Right lobe of liver (tissue), 6 donors: ENCODE data around the gene ALDH16A1. TPM values are rescaled to one million over a fixed set of nuclear protein-coding genes. Genes with fewer than 3 reads are reported as not detected.
A peak's percentile ranks its signal among the peaks of the same experiment; 100 is the strongest.

ENCODE experiments used
- ATAC-seq, 4 donors: fragments of 200-7000 bp; cut with Tn5 transposase; one replicate each; pipeline ENCODE4 v1.9.1; 2020; ENCODE audit warnings: mild to moderate bottlenecking in 4 of 4, moderate library complexity in 4 of 4
- DNase-seq, 3 donors: peaks; one replicate each; pipeline ENCODE4 v3.0.0-alpha.2; 2020
- H3K27ac ChIP-seq, 3 donors: fragments of 200-600 bp; one replicate each; pipeline ENCODE4 v1.8.0; 2022
- H3K27me3 ChIP-seq, 2 donors: fragments of 200-600 bp; one replicate each; pipeline ENCODE4 v1.8.0; 2022
- H3K36me3 ChIP-seq, 4 donors: fragments of 200-600 bp; sonication (generic) in 1 of 4; one replicate each; pipeline versions ENCODE4 v1.5.1 to v1.8.0; 2017 to 2022; ENCODE audit warnings: control low read depth in 1 of 4
- H3K4me1 ChIP-seq, 4 donors: fragments of 200-600 bp; sonication (generic) in 1 of 4; one replicate each; pipeline versions ENCODE4 v1.5.1 to v1.8.0; 2017 to 2022; ENCODE audit warnings: control low read depth in 1 of 4
- H3K4me3 ChIP-seq, 3 donors: fragments of 200-600 bp; one replicate each; pipeline ENCODE4 v1.8.0; 2022
- H3K9me3 ChIP-seq, 4 donors: fragments of 200-600 bp; sonication (generic) in 1 of 4; one replicate each; pipeline versions ENCODE4 v1.5.1 to v1.8.0; 2017 to 2022; ENCODE audit warnings: control low read depth in 1 of 4
- POLR2A ChIP-seq: fragments of 450-650 bp; IDR thresholded peaks from one replicate; pipeline ENCODE4 v1.6.1; 2017; ENCODE audit warnings: antibody characterized with exemption, mild to moderate bottlenecking
- WGBS: methylation state at CpG from one replicate; pipeline ENCODE4 v1.1.6; 2018; ENCODE audit warnings: low coverage, low lambda C conversion rate; ENCODE audit not compliant: insufficient coverage; ENCODE audit errors: missing lambda C conversion rate; 5-methylcytosine and 5-hydroxymethylcytosine counted together
- intact Hi-C, 2 donors: fragments of 100-400 bp; cut with DNase I; formaldehyde crosslinking; loops; one replicate each; pipeline versions ENCODE4 v1.11.2 to v1.14.1; 2022
- total RNA-seq, 6 experiments: library from RNA; depleted of rRNA in 2 of 6; stranded (reverse); fragments of >200 nt in 2 of 6; fragmentation: NEBNext Ultra II Directional in 3 of 6; extraction: Animal tissue kit (Norgen Biotek cat#: 25700) in 3 of 6; gene quantifications; one replicate each; pipeline versions ENCODE4 v1.1.0 to v1.2.4, GENCODE V29; 2016 to 2023
- TF ChIP-seq, protein P1 (sequence below), 4 donors: fragments of 200-600 bp in 3 of 4; fragments of 450-650 bp in 1 of 4; IDR thresholded peaks; one replicate each; pipeline versions ENCODE4 v1.5.1 to v1.8.0; 2016 to 2022; ENCODE audit warnings: antibody characterized with exemption in 4 of 4, mild to moderate bottlenecking in 2 of 4
- donor health status: DM: no; HTN: yes; CAD: no.
- donor health status: DM: no; HTN: no; CAD: no.
- donor health status: DM: no; HTN: no; CAD: no.
- donor health status: DM: no; HTN: yes; CAD: no.
- donor health status: DM: no; HTN: yes; CAD: no.

The ALDH16A1 gene
- total RNA-seq, 6 experiments from 2014 or later = 14.4 to 29.6 (median 19.8) TPM

DNA sequence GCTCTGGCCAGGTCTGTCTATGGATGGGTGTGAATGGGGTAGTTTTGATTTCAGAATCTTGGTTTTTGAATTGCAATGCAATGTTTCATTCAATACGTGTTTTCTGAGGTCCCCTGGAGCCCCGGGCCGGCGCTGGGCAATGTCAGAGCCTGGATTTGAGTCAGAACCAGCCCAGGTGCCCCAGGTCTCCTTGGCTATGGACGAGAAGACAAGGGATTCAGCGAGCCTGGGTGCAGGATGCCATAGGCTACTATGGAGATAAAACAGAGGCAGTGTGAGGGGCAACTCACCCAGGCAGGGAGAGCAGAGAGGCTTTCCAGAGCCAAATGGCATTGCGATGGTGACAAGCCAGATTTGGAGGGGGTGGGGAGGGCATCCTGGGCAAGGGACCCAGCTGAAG, 33.2 kb downstream of the ALDH16A1 start:
- Histone ChIP-seq H3K27ac (no peak overlapping the region), H3K4me1 (peaks cover 0 to 14% (median 5%) of the 10 kb centered on the region in 4 donors), H3K4me3 (no peak overlapping the region), H3K36me3 (peaks cover 3 to 21% (median 15%) of the 10 kb centered on the region in 4 donors), H3K27me3 (no peaks in the 10 kb centered on the region), H3K9me3 (no peaks in the 10 kb centered on the region)
- DNase-seq (no peak), ATAC-seq (no peak)
- whole genome bisulfite sequencing = 84% methylated on average over 5 of the region's 7 CpGs
- TF ChIP-seq, protein P1, sequence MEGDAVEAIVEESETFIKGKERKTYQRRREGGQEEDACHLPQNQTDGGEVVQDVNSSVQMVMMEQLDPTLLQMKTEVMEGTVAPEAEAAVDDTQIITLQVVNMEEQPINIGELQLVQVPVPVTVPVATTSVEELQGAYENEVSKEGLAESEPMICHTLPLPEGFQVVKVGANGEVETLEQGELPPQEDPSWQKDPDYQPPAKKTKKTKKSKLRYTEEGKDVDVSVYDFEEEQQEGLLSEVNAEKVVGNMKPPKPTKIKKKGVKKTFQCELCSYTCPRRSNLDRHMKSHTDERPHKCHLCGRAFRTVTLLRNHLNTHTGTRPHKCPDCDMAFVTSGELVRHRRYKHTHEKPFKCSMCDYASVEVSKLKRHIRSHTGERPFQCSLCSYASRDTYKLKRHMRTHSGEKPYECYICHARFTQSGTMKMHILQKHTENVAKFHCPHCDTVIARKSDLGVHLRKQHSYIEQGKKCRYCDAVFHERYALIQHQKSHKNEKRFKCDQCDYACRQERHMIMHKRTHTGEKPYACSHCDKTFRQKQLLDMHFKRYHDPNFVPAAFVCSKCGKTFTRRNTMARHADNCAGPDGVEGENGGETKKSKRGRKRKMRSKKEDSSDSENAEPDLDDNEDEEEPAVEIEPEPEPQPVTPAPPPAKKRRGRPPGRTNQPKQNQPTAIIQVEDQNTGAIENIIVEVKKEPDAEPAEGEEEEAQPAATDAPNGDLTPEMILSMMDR (IDR thresholded peaks at IDR 0.05) = no peak
- TF ChIP-seq POLR2A = no peak
- intact Hi-C loops = no loop called here

DNA sequence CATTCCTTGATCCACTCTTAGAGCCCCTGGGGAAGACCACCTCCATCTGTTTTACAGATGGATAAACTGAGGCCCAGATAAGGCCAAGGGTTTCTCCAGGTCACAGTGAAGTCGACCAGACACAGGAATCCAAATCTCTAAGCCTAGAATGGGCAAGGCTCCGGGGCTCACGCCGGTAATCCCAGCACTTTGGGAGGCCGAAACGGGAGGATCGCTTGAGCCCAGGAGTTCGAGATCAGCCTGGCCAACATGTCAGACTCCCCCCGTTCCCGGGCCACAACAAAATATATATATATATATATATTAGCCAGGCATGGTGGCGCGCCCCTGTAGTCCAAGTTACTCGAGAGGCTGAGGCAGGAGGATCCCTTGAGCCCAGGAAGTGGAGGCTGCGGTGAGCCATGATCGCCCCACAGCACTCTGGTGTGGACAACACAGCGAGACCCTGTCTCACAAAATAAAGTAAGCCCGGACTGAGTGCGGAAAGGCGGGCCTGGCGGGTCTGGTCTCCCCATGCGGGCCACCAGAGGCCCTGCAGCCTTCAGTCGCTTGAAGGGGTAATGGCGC, 33.8 kb downstream of the ALDH16A1 start:
- ATAC-seq (no peak), DNase-seq (no peak)
- TF ChIP-seq POLR2A = no peak
- TF ChIP-seq, protein P1 (IDR thresholded peaks at IDR 0.05) = no peak
- H3K9me3 ChIP-seq = no peaks in the 10 kb centered on the region
- peaks cover 0 to 14% (median 5%) of the 10 kb centered on the region in 4 donors for H3K4me1 ChIP-seq
- peak overlapping the region in 2 of 3 donors; percentile 54 to 70 for H3K27ac ChIP-seq
- intact Hi-C loops = no loop called here
- H3K4me3 ChIP-seq = peak overlapping the region; percentile 19 to 43 (median 31)
- H3K36me3 ChIP-seq = peaks cover 9 to 27% (median 20%) of the 10 kb centered on the region in 4 donors
- WGBS = 11% methylated on average over 7 of the region's 23 CpGs
- no peaks in the 10 kb centered on the region for H3K27me3 ChIP-seq

DNA sequence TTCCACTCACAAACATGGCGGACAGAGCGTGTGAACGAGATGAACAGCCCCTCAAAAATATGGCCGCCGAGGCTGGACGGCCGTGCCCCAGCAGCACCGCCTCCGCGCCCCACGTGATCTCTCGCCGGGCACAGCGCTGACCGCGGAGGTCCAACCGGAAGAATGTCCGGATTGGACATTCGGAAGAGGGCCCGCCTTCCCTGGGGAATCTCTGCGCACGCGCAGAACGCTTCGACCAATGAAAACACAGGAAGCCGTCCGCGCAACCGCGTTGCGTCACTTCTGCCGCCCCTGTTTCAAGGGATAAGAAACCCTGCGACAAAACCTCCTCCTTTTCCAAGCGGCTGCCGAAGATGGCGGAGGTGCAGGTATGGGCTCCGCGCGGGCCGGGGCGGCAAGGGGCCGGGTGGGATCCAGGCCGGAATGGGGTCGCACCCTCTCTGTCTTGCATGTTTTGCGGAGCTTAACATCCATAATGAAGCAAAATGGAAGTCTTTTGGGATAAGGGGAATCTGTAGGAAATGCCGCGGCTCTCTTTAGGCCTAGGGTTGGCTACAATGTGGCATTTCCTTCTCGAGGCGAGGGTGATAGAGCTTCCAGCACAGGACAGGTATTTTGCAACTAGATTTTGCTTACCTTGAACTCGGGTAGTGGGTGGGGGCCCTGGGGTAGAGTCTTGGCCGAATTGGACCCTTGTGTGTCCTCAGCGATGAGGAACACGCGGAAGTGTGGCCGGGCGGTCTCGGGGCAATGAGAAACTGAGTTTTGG, 34.4 kb downstream of the ALDH16A1 start, which contains the start of gene RPL13A:
Gene RPL13A, plus strand, starts transcription at position 332 of the 769 bp plus-strand sequence. Its CDS starts 22 bp downstream, at position 354.
- peak; percentile 100 for DNase-seq
- under 1% methylated on average over 43 of the region's 57 CpGs for WGBS
- Histone ChIP-seq H3K36me3 (peaks cover 15 to 33% (median 26%) of the 10 kb centered on the region in 4 donors), H3K9me3 (no peaks in the 10 kb centered on the region), H3K4me3 (peak within 1 kb of the TSS; percentile 82 to 86 (median 84)), H3K27me3 (no peaks in the 10 kb centered on the region), H3K27ac (peak within 1 kb of the TSS; percentile 54 to 81 (median 70)), H3K4me1 (peaks cover 0 to 14% (median 5%) of the 10 kb centered on the region in 4 donors)
- intact Hi-C loops = no loop called here
- peak; percentile 93 to 98 (median 96) for ATAC-seq
- TF ChIP-seq, protein P1 (IDR thresholded peaks at IDR 0.05) = no peak
- peak; percentile 98 for TF ChIP-seq POLR2A

DNA sequence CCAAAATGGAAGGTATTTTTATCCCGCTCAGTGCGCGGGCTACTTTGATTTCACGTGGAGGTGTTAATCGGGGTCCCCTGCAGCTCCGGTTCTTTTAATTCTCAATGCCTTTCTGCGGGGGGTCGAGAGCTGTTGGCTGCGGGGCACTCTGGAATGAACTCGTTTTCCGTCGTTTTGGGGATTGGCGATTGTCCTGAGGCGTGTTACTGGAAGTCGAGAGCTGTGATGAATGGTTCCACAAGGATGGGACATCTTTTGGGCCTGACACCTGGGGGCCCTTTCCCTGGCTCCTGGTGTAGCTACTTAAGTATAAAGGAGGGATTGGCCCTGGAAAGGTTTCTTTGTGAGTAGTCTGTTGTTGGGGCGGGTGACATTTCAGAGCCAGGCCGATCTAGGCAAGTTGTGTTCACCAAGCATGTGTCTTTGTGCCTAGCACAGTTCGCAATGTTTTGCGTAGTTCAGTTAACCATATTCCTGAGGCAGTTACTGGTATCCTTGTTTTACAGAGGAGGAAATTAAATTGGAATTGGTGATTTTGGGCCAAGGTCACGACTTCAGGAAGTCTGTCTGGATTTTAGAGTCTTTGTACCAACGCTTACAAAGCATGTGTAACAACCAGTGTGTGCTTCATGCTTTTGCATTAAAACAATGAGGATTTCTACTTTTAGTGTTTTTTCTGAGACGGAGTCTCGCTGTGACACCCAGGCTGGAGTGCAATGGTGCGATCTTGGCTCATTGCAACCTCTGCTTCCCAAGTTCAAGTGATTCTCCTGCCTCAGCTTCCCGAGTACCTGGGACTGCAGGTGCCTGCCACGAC, 35.2 kb downstream of the ALDH16A1 start:
- peaks cover 15 to 40% (median 27%) of the 10 kb centered on the region in 4 donors for H3K36me3 ChIP-seq
- ATAC-seq (no peak), DNase-seq (no peak)
- peaks cover 0 to 14% (median 5%) of the 10 kb centered on the region in 4 donors for H3K4me1 ChIP-seq
- 0% methylated on average over 21 of the region's 26 CpGs for WGBS
- TF ChIP-seq, protein P1 (IDR thresholded peaks at IDR 0.05) = no peak
- no peak for TF ChIP-seq POLR2A
- H3K4me3 ChIP-seq = peak overlapping the region; percentile 82 to 86 (median 84)
- H3K27me3 ChIP-seq = no peaks in the 10 kb centered on the region
- H3K27ac ChIP-seq = peak overlapping the region; percentile 33 to 81 (median 65)
- H3K9me3 ChIP-seq = no peaks in the 10 kb centered on the region
- intact Hi-C loops = no loop called here
